GM18498 (cell line): ENCODE results near the gene OR2V1.
"Not testable (repeated sequence)": the region's sequence is repeated elsewhere in the genome, so short reads cannot be mapped to it uniquely, and the experiment has no call there.

Experiments
- ATAC-seq: cut with Tn5 transposase; IDR thresholded peaks from one replicate; pipeline ENCODE4 v1.9.1; 2021; ENCODE audit warnings: mild to moderate bottlenecking, moderate library complexity; ENCODE audit not compliant: unreplicated experiment

The OR2V1 gene

DNA sequence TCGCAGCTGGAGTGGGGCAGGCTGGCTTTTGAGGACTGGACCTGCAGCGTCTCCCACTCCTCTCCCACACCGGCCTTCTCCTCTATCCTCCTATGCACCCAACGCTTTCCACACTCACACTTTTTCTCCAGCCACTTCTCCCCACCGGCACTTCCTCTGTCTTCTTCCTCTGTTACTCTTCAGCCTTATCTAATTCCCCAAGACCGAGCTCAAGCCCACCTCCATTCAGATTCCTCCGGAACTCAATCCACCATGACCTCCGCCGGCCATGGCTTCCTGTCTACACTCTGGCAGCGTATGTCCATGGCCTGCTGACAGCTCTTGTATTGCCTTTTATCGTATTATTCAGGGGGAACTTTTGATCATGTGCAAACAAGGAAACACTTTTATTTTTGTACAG is 545 bp upstream of the OR2V1 start:
- no peak for ATAC-seq

DNA sequence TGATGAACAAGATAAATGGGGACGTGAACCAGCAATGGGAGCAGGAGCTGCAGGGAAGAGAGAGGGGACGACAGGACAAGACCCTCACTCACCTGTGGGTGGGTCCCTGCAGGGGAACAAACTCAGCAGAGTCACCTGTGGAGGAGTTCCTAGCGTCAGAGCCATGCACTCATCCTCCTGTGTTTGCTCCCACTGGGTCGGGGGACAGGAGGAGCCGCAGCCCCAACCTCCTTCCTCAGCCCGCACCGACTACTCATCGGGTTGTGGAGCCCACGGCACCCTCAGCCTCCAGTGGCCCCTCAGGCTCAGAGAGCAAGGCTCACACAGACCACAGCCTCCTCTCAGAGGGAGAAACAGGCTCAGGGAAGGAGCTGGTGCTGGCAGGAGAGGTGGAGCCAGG is 888 bp downstream of the OR2V1 start:
- not testable (repeated sequence) for ATAC-seq

GRCh38 chr5:181129601-181130000 is 1.4 kb downstream of the OR2V1 start:
- ATAC-seq, result no peak

- ATAC-seq, result no peak
Observed at GRCh38 chr5:181127907-181128626, 2.9 kb downstream of the OR2V1 start.

DNA sequence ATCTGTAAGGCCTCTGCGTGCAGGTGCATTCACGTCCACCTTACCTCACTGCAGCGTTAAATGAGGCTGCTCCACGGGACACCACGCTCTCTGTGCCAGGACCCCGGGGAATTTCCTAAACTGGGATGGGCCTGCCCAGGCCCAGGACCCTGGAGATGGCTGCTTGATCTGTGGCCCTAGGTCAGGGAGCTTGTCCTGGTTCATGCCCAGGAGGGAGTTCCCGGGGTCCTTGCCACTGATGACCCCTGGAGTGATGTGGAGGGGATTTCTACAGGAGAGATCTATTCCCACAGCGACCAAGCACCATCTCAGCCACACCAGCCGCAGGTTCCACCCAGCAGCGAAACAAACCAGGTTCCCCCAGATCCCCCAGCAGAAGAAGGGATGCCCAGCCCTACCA is 3.5 kb downstream of the OR2V1 start:
- ATAC-seq, result no peak

DNA sequence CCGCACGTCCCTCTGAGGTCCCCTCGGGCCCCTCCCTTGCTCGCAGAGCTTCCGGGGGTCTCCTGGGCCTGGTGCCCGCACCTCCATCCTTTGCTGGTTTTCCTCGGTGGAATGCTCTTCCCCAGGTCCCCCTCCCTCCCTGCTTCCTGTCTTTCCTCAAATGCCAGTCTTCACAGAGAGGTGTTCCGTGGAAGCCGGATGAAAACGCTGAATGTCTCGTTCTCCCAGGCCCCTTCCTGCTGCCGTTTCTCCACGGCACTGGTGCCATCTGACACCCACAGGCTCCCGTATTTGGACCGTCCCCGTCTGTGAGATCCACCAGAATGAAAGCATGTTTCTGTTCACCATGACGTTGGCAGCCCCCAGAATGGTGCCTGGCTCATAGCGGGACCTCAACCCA is 4.1 kb downstream of the OR2V1 start:
- ATAC-seq, result no peak

- ATAC-seq, result no peak
Observed at GRCh38 chr5:181124526-181124925, 6.4 kb downstream of the OR2V1 start.

GRCh38 chr5:181121675-181122561 is 9.1 kb downstream of the OR2V1 start:
- no peak for ATAC-seq

DNA sequence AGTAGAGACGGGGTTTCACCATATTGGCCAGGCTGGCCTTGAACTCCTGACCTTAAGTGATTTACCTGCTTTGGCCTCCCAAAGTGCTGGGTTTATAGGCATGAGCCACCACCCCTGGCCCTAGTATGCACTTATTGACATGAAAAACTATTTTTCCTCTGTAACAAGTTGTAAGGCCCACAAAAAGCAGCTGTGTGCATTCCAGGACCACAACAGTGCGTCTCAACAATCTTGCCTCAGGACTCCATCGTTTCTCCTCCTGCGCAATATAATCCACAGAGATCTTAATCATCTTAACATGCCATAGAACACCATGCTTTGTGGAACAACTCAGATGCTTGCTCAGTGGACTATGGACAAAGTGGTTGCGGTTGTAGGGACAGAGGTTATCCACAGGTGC is 10.2 kb downstream of the OR2V1 start:
- ATAC-seq, result no peak

DNA sequence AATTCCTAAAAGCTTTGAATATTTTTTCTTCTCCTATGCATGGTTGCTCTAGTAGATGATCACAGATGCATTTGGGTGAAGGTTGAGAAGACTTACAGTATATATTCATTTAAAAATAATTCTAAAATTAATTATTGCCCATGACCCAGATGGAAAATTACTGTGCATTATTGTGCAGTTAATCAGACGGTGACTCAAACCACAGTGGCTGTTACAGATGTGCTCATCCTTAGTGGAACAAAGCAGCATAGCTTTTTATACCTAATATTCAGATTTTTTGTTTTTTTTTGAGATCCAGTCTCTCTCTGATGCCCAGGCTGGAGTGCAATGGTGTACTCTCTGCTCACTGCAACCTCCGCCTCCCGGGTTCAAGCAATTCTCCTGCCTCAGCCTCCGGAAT is 10.7 kb downstream of the OR2V1 start:
- no peak for ATAC-seq

DNA sequence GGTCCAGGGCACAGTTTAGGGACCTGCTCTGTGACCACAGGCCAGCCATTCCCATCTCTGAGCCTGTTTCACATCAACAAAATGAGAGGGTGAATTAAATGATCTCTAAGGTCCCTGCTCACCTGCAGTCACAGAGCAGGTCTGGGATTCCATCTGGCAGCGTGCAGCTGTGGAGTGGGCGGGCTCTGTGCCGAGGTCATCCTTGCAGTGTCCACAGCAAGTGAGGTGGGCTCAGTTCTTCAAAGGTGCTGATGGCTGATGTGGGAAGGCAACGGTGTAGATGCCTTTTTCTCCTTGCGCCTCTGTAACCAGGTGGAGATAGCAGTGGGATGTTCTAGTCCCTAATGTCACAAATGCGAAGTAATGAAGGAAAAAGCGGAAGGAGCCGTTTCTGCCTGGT is 11.9 kb downstream of the OR2V1 start:
- no peak for ATAC-seq

GRCh38 chr5:181118369-181118768 is 12.6 kb downstream of the OR2V1 start:
- ATAC-seq, result no peak

DNA sequence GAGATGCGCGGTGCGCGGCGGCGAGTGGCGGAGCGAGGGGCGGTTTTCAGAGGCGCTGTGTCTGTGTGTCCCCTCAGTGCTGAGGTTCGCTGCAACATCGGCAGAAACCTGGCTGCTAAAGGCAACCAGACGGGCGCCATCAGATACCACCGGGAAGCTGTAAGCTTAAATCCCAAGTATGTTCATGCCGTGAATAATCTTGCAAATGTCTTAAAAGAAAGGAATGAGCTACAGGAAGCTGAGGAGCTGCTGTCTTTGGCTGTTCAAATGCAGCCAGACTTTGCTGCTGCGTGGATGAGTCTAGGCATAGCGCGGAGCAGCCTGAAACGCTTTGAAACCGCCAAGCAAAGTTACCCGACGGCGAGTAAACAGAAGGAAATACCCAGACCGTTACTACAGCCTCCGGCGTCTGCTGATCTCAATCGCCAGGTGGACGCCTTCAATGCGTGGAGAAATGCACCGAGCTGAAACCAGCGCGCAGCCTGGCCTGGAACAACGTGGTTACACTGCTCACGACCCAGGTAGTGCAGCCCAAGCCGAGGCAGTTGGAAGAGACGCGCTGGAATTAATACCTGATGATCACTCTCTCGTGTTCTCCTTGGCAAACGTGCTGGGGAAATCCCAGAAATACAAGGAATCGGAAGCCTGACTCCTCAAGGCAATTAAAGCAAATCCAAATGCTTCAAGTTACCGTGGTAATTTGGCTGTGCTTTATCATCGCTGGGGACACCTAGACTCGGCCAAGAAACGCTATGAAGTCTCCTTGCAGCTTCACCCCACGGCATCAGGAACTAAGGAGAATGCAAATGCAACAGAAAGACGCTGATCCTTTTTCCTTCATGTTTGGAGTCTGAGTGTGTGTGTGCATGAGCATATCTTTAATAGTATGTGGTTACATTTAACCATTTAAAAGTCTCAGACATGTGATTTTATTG is 15.9 kb downstream of the OR2V1 start:
- no peak for ATAC-seq

- no peak for ATAC-seq
Observed at GRCh38 chr5:181114284-181114843, 16.6 kb downstream of the OR2V1 start.

DNA sequence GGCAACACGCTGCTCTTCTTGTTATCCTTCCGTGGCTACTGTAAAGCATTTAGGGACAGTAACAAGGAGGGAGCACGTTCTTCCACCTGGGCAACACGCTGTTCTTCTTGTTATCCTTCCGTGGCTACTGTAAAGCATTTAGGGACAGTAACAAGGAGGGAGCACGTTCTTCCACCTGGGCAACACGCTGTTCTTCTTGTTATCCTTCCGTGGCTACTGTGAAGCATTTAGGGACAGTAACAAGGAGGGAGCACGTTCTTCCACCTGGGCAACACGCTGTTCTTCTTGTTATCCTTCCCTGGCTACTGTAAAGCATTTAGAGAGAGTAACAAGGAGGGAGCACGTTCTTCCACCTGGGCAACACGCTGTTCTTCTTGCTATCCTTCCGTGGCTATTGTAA is 17.4 kb downstream of the OR2V1 start:
- not testable (repeated sequence) for ATAC-seq

DNA sequence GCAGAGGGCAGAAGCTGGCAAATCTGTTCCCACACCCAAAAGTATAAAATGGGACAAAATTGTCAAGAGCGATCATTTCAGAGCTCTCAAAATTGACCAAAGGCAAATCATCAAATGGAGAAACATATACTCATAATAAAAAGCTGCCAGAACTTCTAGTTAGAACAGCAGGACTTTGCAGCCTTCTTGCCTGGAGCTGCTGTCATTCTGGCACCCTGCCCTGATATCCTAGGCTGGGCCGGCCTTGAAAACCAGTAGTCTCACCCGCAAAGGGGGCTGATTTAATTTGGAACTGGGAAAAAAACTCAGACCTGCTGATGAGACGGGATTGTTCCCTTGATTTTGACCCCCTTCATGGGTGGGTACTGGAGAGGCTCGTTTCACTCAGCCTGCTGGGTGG is 18.5 kb downstream of the OR2V1 start:
- no peak for ATAC-seq

- no peak for ATAC-seq
Observed at GRCh38 chr5:181111010-181111409, 20.0 kb downstream of the OR2V1 start.

GRCh38 chr5:181109489-181110013 is 21.4 kb downstream of the OR2V1 start:
- ATAC-seq, result no peak

DNA sequence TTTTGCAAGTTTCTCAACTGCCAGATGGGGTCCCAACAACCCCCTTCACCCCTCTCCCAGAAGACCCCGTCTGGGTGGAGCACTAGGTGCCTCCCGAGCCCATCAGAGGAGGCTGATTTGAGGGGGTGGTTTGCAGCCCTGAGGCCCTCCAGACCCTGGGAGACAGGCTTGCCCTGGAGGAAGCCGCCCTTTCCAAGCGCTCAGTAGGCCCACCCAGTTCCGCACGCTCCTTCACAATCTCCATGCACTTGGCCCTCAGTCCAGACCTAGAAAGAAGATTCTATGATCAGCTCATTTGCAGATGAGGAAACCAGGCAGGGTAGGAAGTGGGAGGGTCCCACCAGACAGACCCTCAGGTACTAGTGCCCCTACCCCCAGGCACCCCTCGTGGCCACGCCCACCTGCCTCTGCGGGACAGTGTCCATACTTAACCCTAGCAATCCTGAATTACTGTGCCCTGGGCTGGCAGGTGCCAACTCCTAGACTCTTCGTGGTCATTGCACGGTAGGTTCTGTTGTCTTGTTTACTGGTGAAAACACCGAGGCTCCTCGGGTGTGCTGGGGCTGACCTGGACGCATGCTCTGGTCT is 22.3 kb downstream of the OR2V1 start:
- ATAC-seq, result no peak

- ATAC-seq, result no peak
Observed at GRCh38 chr5:181107699-181108098, 23.3 kb downstream of the OR2V1 start.
